HepG2 (cell line): Measurements from ENCODE around the gene PRR30. TPM values are rescaled to one million over a fixed set of nuclear protein-coding genes. Genes with fewer than 3 reads are reported as not detected.

Experiments used
- ELF3 ChIP-seq: IDR thresholded peaks from 2 replicates; pipeline ENCODE4 v1.6.1; 2016; ENCODE audit warnings: missing genetic modification reagents, missing compliant biosample characterization
- FIP1L1 ChIP-seq: fragments of 200-400 bp; formaldehyde crosslinking; IDR thresholded peaks from 2 replicates; pipeline ENCODE4 v1.6.1; 2018; ENCODE audit warnings: low read depth, mild to moderate bottlenecking, low read length, moderate library complexity, borderline replicate concordance; ENCODE audit not compliant: insufficient read depth
- FOXJ3 ChIP-seq: sonication (generic); formaldehyde crosslinking; IDR thresholded peaks from 2 replicates; pipeline ENCODE4 v1.4.0; 2020; ENCODE audit warnings: missing genetic modification reagents, mild to moderate bottlenecking, borderline replicate concordance
- FOXK2 ChIP-seq: fragments of 450-650 bp; IDR thresholded peaks from 2 replicates; pipeline ENCODE4 v1.6.1; 2016
- FOXM1 ChIP-seq: sonication (generic); formaldehyde crosslinking; IDR thresholded peaks from 2 replicates; pipeline ENCODE4 v1.5.0; 2020; ENCODE audit warnings: missing genetic modification reagents
- HHEX ChIP-seq: IDR thresholded peaks from 2 replicates; pipeline ENCODE4 v1.6.1; 2016; ENCODE audit warnings: control low read depth
- PCBP2 ChIP-seq: fragments of 200-400 bp; formaldehyde crosslinking; optimal IDR thresholded peaks from 2 replicates; pipeline ENCODE3; 2018; ENCODE audit warnings: low read length, low read depth; ENCODE audit not compliant: poor library complexity, severe bottlenecking
- RBAK ChIP-seq: sonication (generic); formaldehyde crosslinking; IDR thresholded peaks from 2 replicates; pipeline ENCODE4 v1.5.1; 2020; ENCODE audit warnings: mild to moderate bottlenecking, missing genetic modification reagents
- SIX1 ChIP-seq: sonication (generic); formaldehyde crosslinking; IDR thresholded peaks from 2 replicates; pipeline ENCODE4 v1.4.0; 2020; ENCODE audit warnings: missing genetic modification reagents, borderline replicate concordance
- SNAI1 ChIP-seq: sonication (generic); formaldehyde crosslinking; IDR thresholded peaks from 2 replicates; pipeline ENCODE4 v1.5.0; 2020; ENCODE audit warnings: mild to moderate bottlenecking, missing genetic modification reagents, borderline replicate concordance
- TEAD3 ChIP-seq: optimal IDR thresholded peaks from 2 replicates; pipeline ENCODE3; 2016; ENCODE audit warnings: borderline replicate concordance
- ZMYM2 ChIP-seq: sonication (generic); formaldehyde crosslinking; IDR thresholded peaks from 2 replicates; pipeline ENCODE4 v1.8.0; 2022; ENCODE audit warnings: mild to moderate bottlenecking, missing genetic modification reagents
- ZNF10 ChIP-seq: sonication (generic); formaldehyde crosslinking; IDR thresholded peaks from 2 replicates; pipeline ENCODE4 v1.4.0; 2020; ENCODE audit warnings: mild to moderate bottlenecking, low read depth, missing genetic modification reagents, borderline replicate concordance
- ZNF350 ChIP-seq: sonication (generic); formaldehyde crosslinking; IDR thresholded peaks from 2 replicates; pipeline ENCODE4 v1.4.0; 2020; ENCODE audit warnings: mild to moderate bottlenecking, low read depth, missing genetic modification reagents, borderline replicate concordance
- ZNF607 ChIP-seq: sonication (generic); formaldehyde crosslinking; IDR thresholded peaks from 2 replicates; pipeline ENCODE4 v1.5.1; 2020; ENCODE audit warnings: missing genetic modification reagents, mild to moderate bottlenecking, borderline replicate concordance
- ZNF792 ChIP-seq: IDR thresholded peaks from 2 replicates; pipeline ENCODE4 v1.6.1; 2016
- polyA plus RNA-seq, 8 experiments: library from polyadenylated mRNA; depleted of rRNA in 3 of 8; stranded (reverse) in 7 of 8; unstranded in 1 of 8; fragments of >200 nt; fragmentation: Illumina TruSeq in 4 of 8; extraction: Trizol in 4 of 8; gene quantifications; 2 replicates each; pipeline versions ENCODE4 v1.2.1 to v1.2.3, GENCODE V29; 2011 to 2016; ENCODE audit warnings: low read depth in 4 of 8, missing spikeins in 1 of 8, mixed read lengths in 1 of 8; ENCODE audit not compliant: insufficient read depth in 1 of 8
- total RNA-seq, 5 experiments: library from RNA; depleted of rRNA; stranded (reverse); fragments of >200 nt; fragmentation: Illumina TruSeq; extraction: Trizol; gene quantifications; 2 replicates each; pipeline ENCODE4 v1.2.3, GENCODE V29; 2016; ENCODE audit warnings: low read depth in 1 of 5
- TF ChIP-seq, protein P1 (sequence below): sonication (generic); formaldehyde crosslinking; IDR thresholded peaks from 2 replicates; pipeline ENCODE4 v1.4.0; 2020; ENCODE audit warnings: missing genetic modification reagents, borderline replicate concordance
- TF ChIP-seq, protein P2 (sequence below): sonication (generic); formaldehyde crosslinking; IDR thresholded peaks from 2 replicates; pipeline ENCODE4 v1.5.1; 2020; ENCODE audit warnings: missing genetic modification reagents, mild to moderate bottlenecking, borderline replicate concordance
- TF ChIP-seq, protein P3 (sequence below): sonication (generic); formaldehyde crosslinking; IDR thresholded peaks from 2 replicates; pipeline ENCODE4 v1.4.0; 2020; ENCODE audit warnings: missing genetic modification reagents
- TF ChIP-seq, protein P4 (sequence below): sonication (generic); formaldehyde crosslinking; IDR thresholded peaks from 2 replicates; pipeline ENCODE4 v1.5.0; 2020; ENCODE audit warnings: missing genetic modification reagents, mild to moderate bottlenecking, borderline replicate concordance
- TF ChIP-seq, protein P5 (sequence below): sonication (generic); formaldehyde crosslinking; IDR thresholded peaks from 2 replicates; pipeline ENCODE4 v1.4.0; 2020; ENCODE audit warnings: low read depth, mild to moderate bottlenecking, missing genetic modification reagents
- TF ChIP-seq, protein P6 (sequence below): sonication (generic); formaldehyde crosslinking; IDR thresholded peaks from 2 replicates; pipeline ENCODE4 v1.8.1; 2023; ENCODE audit warnings: mild to moderate bottlenecking, missing genetic modification reagents, borderline replicate concordance
- TF ChIP-seq, protein P7 (sequence below): sonication (generic); formaldehyde crosslinking; IDR thresholded peaks from 2 replicates; pipeline ENCODE4 v1.8.1; 2022; ENCODE audit warnings: mild to moderate bottlenecking, missing genetic modification reagents

The PRR30 gene
- total and polyA plus RNA-seq, 2 of the 13 experiments (the other 11 are each of a cell fraction or from before 2014, with no cell fraction given) = not detected

DNA sequence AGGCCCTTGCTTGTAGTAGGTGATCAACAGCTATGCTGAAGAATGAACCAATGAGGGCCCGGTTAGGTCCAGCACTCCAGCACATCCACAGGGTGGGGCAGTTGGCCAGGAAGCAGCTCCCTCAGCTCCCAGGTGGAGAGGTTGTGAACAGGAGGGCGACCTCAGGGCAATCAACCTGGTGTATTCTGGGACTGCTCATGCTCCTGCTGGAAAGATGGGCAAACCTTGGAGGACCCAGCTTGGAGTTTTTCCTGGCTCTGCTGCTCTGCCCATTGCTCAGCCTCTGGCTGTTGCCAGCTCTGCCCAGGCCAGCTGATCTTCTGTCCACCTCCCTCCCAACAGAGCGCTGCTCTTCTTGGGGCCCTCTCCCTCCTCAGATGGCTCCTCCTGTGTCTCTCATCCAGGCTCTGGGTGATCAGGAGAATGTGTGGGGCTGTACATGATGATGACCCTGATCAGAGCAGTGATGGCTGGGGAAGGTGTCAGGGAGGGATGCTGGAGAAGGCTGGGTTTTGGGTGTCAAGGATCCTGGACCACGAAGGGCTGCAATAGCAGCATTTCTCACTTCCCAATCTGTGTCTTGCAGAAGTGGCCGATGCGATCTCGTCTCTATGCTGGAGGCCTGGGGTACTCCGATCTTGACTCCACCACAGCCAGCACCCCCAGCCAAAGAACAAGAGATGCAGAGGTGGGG lies 13.0 kb upstream of the PRR30 start (continued):
- TF ChIP-seq, protein P1, sequence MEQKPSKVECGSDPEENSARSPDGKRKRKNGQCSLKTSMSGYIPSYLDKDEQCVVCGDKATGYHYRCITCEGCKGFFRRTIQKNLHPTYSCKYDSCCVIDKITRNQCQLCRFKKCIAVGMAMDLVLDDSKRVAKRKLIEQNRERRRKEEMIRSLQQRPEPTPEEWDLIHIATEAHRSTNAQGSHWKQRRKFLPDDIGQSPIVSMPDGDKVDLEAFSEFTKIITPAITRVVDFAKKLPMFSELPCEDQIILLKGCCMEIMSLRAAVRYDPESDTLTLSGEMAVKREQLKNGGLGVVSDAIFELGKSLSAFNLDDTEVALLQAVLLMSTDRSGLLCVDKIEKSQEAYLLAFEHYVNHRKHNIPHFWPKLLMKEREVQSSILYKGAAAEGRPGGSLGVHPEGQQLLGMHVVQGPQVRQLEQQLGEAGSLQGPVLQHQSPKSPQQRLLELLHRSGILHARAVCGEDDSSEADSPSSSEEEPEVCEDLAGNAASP = no peak
- peak; percentile 37 for TF ChIP-seq TEAD3 (CRISPR knock-in tag)
- no peak for TF ChIP-seq FIP1L1
- TF ChIP-seq, protein P2, sequence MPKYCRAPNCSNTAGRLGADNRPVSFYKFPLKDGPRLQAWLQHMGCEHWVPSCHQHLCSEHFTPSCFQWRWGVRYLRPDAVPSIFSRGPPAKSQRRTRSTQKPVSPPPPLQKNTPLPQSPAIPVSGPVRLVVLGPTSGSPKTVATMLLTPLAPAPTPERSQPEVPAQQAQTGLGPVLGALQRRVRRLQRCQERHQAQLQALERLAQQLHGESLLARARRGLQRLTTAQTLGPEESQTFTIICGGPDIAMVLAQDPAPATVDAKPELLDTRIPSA (CRISPR knock-in tag) = no peak
- TF ChIP-seq, protein P3, sequence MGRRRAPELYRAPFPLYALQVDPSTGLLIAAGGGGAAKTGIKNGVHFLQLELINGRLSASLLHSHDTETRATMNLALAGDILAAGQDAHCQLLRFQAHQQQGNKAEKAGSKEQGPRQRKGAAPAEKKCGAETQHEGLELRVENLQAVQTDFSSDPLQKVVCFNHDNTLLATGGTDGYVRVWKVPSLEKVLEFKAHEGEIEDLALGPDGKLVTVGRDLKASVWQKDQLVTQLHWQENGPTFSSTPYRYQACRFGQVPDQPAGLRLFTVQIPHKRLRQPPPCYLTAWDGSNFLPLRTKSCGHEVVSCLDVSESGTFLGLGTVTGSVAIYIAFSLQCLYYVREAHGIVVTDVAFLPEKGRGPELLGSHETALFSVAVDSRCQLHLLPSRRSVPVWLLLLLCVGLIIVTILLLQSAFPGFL (CRISPR knock-in tag) = no peak
- no peak for TF ChIP-seq SIX1 (CRISPR knock-in tag)
- TF ChIP-seq, protein P4, sequence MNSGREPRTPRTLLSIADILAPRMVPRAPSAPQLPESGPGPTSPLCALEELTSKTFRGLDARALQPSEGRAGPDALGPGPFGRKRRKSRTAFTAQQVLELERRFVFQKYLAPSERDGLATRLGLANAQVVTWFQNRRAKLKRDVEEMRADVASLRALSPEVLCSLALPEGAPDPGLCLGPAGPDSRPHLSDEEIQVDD (CRISPR knock-in tag) = no peak
- TF ChIP-seq, protein P5, sequence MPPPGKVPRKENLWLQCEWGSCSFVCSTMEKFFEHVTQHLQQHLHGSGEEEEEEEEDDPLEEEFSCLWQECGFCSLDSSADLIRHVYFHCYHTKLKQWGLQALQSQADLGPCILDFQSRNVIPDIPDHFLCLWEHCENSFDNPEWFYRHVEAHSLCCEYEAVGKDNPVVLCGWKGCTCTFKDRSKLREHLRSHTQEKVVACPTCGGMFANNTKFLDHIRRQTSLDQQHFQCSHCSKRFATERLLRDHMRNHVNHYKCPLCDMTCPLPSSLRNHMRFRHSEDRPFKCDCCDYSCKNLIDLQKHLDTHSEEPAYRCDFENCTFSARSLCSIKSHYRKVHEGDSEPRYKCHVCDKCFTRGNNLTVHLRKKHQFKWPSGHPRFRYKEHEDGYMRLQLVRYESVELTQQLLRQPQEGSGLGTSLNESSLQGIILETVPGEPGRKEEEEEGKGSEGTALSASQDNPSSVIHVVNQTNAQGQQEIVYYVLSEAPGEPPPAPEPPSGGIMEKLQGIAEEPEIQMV (CRISPR knock-in tag) = no peak
- no peak for TF ChIP-seq FOXJ3 (CRISPR knock-in tag)
- TF ChIP-seq ZNF350 (CRISPR knock-in tag) = peak; percentile 51; the same call in 1 of the 2 replicates
- TF ChIP-seq, protein P6, sequence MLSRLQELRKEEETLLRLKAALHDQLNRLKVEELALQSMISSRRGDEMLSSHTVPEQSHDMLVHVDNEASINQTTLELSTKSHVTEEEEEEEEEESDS (CRISPR knock-in tag) = no peak
- TF ChIP-seq ELF3 (CRISPR knock-in tag) = peak; percentile 54
- TF ChIP-seq PCBP2 = no peak
- TF ChIP-seq HHEX (CRISPR knock-in tag) = no peak
- no peak for TF ChIP-seq ZMYM2
- TF ChIP-seq FOXK2 = no peak
- no peak for TF ChIP-seq FOXM1 (CRISPR knock-in tag)
- TF ChIP-seq RBAK (CRISPR knock-in tag) = no peak
- TF ChIP-seq, protein P7, sequence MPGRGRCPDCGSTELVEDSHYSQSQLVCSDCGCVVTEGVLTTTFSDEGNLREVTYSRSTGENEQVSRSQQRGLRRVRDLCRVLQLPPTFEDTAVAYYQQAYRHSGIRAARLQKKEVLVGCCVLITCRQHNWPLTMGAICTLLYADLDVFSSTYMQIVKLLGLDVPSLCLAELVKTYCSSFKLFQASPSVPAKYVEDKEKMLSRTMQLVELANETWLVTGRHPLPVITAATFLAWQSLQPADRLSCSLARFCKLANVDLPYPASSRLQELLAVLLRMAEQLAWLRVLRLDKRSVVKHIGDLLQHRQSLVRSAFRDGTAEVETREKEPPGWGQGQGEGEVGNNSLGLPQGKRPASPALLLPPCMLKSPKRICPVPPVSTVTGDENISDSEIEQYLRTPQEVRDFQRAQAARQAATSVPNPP = no peak
- TF ChIP-seq SNAI1 (CRISPR knock-in tag) = no peak
- TF ChIP-seq ZNF10 (CRISPR knock-in tag) = no peak
- no peak for TF ChIP-seq ZNF792 (CRISPR knock-in tag)
- TF ChIP-seq ZNF607 (CRISPR knock-in tag) = no peak
